ENCODE results near the gene CLEC4F.
"Not testable (repeated sequence)": the region's sequence is repeated elsewhere in the genome, so short reads cannot be mapped to it uniquely, and the experiment has no call there.

The CLEC4F gene

DNA sequence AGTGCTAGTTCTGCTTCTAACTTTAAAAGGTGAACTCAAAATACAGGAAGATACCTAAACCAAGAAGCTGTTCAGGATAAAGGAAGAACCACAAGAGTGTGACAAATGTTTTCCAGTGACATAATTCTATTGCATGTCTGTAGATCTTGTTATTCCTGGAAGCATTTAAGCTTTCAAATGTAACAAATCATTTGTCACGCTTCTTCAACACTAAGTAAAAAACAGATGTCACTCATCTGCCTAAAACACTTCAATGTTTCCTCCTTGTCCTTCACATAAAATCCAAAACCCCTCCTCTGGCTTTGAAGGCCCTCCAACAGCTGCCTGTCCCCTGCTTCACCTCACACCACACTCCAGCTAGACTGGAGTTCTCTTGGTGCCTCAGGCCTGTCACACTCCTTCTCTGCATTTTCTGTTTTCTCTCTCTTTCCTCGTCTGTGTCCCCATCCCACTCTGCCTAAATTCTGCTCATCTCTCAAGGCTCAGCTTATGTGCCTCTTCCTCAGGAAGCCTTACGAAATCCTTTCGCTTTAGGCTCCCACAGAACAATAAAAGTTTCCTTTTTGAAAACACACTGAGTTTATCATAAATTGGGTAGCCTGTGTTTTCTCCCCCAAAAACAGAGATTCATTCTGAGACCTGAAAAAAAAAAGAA lies 6.4 kb upstream of the CLEC4F start:
- no peak for DNase-seq (ENCODE audit: low read depth in 2 of 2)

DNA sequence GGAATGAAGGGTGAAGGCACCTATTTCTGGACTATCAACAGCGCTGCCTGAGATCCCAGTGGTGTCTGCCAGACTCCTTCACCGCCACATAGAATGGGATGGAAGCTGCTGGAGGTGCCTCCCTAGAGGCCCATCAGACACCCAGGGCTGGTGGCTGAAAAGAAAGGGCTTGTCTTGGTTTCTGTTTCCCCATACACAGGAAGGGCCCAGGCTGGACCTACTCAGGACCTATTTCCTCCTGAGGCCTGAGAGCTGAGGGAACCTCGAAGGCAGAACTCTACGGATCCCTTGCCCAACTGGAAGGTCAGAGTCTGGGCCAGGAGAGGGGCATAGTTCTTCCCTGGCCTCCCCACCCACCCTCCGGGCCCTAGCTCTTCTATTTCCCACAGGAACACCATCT lies 2.9 kb upstream of the CLEC4F start:
- no peak for DNase-seq (ENCODE audit: low read depth in 2 of 2)

DNA sequence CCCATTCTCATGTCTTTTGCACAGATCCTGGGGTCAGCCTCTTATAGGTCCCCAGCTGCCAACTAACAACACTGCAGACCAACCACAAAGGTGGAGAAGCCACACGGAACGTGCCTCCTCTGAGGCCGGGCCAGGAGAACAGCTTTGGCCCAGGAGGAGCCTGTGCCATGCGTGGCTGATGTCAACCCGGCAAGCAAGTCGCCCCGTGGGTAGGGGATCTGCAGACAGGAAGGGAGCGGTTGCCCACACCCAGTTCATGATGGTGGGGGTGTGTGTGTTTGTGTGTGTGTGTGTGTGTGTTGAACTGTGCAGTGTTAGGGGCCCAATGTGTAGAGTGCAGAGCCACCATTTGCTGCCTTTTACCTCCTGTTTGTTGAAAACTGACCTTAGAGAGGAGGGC lies 2.4 kb upstream of the CLEC4F start:
- no peak for DNase-seq (ENCODE audit: low read depth in 2 of 2)

DNA sequence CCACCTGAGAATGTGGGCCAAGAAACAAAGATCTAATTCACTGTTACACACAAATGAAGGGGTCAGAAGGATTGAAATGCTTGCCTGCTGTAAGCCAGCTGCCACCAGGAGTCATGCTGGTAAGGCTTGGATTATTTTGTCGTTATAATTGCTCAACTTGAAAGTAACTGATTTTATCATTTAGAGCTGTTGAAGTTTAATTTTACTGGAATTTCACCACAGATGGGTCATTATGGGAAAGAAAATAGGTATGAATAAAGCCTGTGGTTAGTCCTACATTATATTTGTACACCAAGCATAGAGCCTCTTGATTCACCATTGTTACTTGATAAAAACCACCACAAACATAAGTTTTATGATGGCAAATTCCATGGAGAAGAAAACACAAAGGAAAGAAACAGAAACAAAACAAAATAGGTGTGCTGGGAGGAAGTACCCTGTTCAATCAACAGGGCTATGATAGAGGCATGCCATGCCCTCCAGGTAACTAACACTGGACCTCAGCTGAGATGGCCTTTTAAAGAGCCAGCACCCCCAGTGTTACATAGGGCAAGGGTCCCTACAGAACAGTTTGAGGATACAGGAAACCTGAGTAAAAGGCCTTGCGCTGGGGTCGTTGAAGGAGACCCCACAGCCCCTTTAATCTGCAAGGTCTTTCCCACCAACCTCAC lies 3.0 kb downstream of the CLEC4F start:
- DNase-seq (ENCODE audit: low read depth in 2 of 2): no peak

DNA sequence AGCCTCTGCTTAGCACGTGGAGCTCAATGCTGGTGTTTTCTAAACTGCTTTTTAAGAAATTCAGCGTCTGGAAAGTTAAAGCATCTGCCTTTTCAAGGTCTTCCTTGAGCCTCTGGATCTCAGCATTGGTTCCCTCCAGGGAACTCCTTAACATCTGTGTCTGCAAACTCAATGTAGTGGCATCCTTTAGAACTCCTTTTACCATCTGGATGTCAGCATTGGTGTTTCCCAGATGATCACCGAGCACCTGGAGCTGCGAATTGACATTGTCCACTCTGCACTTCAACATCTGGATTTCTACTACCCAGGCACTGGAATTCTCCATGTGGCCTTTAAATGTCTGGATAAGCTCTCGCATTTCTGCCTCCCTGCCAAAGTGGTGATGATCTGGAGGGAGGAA lies 3.7 kb downstream of the CLEC4F start:
- DNase-seq (ENCODE audit: low read depth in 2 of 2): no peak

DNA sequence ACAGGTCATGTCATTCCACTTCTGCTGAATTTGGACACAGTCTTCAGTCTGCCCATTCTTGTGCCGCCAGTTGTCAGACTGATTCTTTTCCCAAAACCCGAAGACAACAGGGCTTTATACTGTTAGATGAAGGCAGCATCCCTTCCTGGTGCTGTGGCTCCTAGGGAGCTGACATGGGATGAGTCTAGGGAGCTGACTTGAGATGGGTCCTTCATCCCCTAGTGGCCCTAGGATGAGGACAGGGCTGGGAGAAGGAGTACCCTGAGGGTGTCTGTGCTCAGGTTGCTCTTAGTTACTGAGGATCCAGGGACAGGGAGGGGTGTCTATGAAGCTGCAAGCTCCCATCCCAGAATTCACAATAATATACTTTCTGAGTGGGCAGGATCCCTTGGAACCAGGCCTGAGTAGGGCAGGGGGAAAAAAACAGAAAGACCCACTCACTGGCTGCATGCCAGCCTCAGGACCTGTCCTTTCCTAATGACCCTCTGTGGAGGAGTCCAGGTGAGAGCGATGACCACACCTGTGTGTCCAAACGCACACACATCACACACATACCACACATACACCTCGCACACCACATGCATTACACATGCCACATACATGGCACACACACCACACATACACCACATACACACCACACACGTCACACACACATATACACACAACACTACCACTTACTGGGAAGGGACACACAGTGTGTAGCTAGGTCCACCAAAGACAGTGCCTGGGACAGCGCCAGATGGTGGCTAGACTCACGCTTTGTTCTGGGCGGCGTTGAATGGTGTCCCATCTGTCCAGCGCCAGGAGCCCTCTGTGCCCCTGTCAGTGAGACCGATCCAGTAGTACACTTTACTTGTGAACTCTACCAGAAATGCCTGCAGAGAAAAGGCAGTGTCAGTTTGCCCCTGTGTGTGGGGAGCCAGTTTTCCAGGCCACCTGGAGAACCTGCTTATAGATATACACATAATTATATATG lies 11.1 kb downstream of the CLEC4F start:
- DNase-seq (ENCODE audit: low read depth in 2 of 2): no peak

DNA sequence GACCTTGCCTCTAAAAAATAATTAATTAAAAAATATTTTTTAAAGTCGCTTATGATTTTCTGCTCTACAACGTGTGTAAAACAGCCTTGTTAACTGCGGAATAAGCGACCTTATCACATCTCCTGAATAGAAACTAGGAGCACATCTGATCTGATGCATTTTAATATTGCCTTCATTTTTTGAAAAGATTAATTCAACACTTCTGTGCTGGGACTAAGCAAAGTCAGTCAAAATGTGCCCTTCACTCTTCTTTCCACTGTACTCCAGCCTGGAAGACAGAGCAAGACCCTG lies 12.6 kb downstream of the CLEC4F start:
- DNase-seq (ENCODE audit: low read depth in 2 of 2): no peak

DNA sequence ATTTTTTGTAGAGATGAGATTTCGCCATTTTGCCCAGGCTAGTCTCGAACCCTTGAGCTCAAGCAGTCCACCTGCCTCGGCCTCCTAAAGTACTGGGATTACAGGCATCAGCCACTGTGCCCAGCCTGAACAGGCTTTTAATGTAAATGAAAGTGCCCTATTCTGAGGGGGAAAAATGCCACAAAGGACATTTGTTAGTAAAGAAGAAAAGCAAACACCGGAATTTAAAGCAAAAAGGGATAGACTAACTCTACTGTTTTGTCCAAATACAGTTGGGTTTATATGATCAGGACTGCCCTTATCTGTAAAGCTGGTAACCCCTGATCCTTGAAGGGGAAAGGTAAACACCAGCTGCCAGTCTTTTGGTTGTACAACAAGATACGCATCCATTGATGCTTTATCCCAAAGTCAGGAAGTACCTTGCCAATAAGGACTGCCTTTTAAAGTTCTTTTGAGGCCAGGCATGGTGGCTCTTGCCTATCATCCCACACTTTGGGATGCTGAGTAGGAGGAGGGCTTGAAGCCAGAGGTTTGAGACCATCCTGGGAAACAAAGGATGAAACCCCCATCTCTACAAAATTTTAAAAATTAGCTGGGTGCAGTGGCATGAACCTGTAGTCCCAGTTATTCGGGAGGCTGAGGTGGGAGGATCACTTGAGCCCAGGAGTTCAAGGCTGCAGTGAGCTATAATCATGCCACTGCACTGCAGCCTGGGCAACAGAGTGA lies 13.1 kb downstream of the CLEC4F start:
- no peak for DNase-seq (ENCODE audit: low read depth in 2 of 2)

DNA sequence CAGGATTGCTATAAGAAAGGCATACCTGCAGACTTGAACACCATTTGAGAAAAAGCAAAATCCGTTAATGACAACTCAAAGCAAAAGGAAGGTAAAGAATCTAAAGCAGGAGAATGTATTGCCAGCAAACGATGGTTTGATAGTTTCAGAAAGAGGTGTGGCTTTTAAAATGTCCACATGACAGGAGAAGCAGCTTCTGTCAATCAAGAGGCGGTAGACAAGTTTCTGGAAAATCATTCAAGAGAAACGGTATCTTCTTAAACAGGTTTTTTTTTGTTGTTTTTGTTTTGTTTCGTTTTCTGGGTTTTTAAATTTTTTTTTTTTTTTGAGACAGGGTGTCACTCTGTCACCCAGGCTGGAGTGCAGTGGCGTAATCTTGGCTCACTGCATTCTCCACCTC lies 13.8 kb downstream of the CLEC4F start:
- no peak for DNase-seq (ENCODE audit: low read depth in 2 of 2)

DNA sequence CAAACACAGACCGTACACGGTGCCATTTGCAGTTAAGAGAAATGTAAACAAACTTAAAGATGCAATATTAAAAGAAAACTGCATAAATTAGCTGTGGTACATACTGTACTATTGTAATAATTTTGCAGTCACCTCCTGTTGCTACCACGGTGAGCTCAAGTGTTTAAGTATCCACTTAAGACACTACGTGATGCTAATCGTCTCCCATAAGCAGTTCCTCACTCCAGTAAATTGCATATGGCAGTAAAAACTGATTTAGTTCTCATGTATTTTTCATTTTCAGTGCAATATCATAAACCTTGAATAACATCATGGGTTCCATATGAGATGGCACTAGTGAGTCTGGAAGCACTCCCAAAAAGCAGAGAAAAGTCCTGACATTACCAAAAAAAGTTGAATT lies 14.4 kb downstream of the CLEC4F start:
- no peak for DNase-seq (ENCODE audit: low read depth in 2 of 2)

DNA sequence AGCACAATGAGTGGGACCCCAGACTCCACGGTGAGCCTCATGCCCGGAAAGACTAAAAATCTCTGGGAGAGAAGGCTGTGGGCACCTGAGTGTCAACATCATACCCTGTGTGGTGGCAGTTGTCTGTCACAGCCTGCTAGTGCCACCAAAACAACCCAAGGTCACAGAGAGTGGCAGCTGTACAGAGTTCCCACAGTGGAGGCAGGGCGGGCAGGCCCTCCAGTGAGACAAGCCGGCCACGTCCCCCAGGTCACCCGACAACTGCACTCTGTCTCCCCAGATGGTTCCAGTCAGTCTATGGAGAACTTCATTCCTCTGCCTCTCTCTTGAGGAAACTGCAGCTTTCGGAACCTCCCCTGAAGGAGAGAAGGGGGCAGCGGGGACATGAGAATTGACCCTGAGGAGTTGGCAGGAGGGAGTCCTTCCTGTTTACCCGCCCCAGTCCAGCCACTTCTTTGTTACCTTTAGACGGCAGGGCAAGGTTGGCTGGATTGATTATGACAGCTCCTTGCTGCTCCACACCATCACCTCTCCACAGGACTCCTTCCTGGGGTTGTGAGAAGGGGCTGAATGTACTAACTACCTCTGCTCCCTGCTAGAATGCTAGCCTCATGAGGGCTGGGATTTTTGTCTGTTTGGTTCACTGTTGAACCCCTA lies 18.7 kb downstream of the CLEC4F start:
- no peak for DNase-seq (ENCODE audit: low read depth in 2 of 2)

- DNase-seq (ENCODE audit: low read depth in 2 of 2): no peak
Observed at GRCh38 chr2:70799706-70800105, 20.7 kb downstream of the CLEC4F start.

DNA sequence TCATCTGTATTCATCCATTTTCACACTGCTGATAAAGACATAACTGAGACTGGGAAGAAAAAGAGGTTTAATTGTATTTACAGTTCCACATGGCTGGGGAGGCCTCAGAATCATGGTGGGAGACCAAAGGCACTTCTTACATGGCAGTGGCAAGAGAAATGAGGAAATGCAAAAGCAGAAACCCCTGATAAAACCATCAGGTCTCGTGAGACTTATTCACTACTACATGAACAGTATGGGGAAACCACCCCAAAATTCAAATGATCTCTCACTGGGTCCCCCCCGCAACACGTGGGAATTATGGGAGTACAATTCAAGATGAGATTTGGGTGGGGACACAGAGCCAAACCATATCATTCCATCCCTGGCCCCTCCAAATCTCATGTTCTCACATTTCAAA lies 22.4 kb downstream of the CLEC4F start:
- DNase-seq (ENCODE audit: low read depth in 2 of 2): not testable (repeated sequence)

- DNase-seq (ENCODE audit: low read depth in 2 of 2): no peak
Observed at GRCh38 chr2:70797506-70797905, 22.9 kb downstream of the CLEC4F start.

DNA sequence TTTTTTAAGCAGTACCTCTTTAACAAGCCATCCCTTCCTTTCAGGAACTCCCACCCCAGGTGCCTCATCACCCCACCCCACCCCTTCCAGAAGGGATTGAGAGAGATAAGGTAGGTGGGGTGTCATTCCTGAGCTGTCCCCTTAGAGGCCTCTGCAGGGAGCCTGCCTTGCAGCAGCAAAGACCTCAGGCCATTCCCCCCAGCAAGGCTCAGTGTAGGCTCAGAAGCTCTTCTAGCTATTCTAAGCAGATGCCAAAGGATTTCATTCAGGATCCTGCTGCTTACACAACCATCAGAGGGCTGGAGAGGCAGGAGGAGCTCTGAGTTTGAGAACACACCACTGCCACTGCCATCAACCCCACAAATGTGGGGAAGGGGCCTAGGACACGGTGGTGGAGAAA lies 24.1 kb downstream of the CLEC4F start:
- DNase-seq (ENCODE audit: low read depth in 2 of 2): no peak

DNA sequence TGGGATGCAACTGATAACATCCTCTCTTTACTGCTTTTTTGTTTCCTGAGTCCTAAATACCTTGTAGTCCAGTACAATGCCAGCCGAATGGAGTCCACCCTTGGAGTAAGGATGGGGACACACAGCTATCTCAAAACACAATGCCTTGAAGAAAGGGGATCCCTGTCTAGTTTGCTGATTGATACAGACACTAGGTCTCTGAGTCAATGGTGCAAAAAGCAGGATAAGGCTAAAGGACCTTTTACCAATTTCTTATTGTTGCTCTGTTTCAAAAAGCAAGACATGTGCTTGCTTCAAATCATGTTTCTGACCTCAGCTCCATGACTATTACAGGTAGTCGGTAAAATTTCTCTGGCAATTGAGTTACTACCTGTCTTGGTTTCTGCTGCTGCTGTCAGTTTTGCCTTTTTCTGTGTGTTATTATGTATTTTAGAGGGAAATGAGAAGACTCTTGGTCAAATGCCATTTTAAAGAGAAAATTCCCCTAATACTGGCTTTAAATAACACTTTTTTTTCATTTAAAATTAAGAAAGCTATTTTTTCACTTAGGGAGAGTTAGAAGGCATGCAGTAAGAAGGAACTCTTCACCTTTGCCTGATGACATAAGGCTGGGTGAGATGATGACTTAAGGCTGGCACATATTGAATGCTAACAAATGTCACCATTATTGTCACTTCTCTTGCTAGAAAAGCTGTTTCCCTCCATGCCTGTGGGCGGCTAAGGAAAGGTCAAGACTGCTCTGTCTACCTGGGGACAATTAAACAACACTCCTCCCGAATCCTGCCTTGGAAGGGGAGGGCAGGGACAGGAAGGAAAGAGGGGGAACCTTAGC lies 25.0 kb downstream of the CLEC4F start:
- no peak for DNase-seq (ENCODE audit: low read depth in 2 of 2)

DNA sequence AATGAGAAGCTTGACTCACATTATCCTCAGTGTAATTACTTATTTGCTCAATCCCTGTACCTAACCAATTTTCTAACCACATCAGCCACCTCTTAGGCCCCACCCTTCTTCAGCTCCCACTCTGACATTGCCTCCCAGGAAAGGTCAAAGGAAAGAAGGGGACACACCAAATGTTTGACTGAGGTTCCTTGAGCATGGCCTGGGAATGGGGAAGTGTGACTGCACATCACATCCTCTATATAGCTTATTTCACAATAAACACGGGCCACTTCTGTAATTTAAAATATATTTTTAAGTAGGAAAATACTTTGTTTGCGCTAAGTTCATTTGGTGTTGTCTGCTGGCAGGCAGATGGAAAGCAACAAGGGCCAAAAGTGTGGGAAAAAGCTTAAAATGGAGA lies 26.9 kb downstream of the CLEC4F start:
- no peak for DNase-seq (ENCODE audit: low read depth in 2 of 2)

- DNase-seq (ENCODE audit: low read depth in 2 of 2): no peak
Observed at GRCh38 chr2:70790136-70790828, 30.1 kb downstream of the CLEC4F start, which contains the start of gene FIGLA. Gene FIGLA, minus strand, starts transcription at chr2:70790643. Its CDS starts 5 bp downstream, at chr2:70790638.

- DNase-seq (ENCODE audit: low read depth in 2 of 2): peak; percentile 35 to 45
Observed at GRCh38 chr2:70789304-70790135, 30.9 kb downstream of the CLEC4F start.
